Measurements from ENCODE around the gene SKP1.
A peak's percentile ranks its signal among the peaks of the same experiment; 100 is the strongest.

Gene SKP1

GRCh38 chr5:134138416-134139376, 38.1 kb downstream of the SKP1 start:
- H3K4me3 ChIP-seq (ENCODE audit: control insufficient read depth, low read depth, low read length), result no peak overlapping the region
- DNase-seq (ENCODE audit: low read depth), result peak; percentile 58
- TF ChIP-seq CTCF (conservative IDR thresholded peaks at IDR 0.05; ENCODE audit: control insufficient read depth, insufficient read depth, low read depth, low read length), result no peak

GRCh38 chr5:134136771-134137170, 40.0 kb downstream of the SKP1 start:
- no peak overlapping the region for H3K4me3 ChIP-seq (ENCODE audit: control insufficient read depth, low read depth, low read length)
- TF ChIP-seq CTCF (conservative IDR thresholded peaks at IDR 0.05; ENCODE audit: control insufficient read depth, insufficient read depth, low read depth, low read length), result no peak
- DNase-seq (ENCODE audit: low read depth), result no peak

- H3K4me3 ChIP-seq (ENCODE audit: control insufficient read depth, low read depth, low read length), result no peak overlapping the region
- no peak for TF ChIP-seq CTCF (conservative IDR thresholded peaks at IDR 0.05; ENCODE audit: control insufficient read depth, insufficient read depth, low read depth, low read length)
- no peak for DNase-seq (ENCODE audit: low read depth)
Observed at GRCh38 chr5:134136221-134136631, 40.5 kb downstream of the SKP1 start.

GRCh38 chr5:134135091-134135655, 41.6 kb downstream of the SKP1 start:
- H3K4me3 ChIP-seq (ENCODE audit: control insufficient read depth, low read depth, low read length), result no peak overlapping the region
- TF ChIP-seq CTCF (conservative IDR thresholded peaks at IDR 0.05; ENCODE audit: control insufficient read depth, insufficient read depth, low read depth, low read length), result no peak
- no peak for DNase-seq (ENCODE audit: low read depth)

GRCh38 chr5:134133995-134134541, 42.7 kb downstream of the SKP1 start:
- DNase-seq (ENCODE audit: low read depth), result no peak
- TF ChIP-seq CTCF (conservative IDR thresholded peaks at IDR 0.05; ENCODE audit: control insufficient read depth, insufficient read depth, low read depth, low read length), result no peak
- no peak overlapping the region for H3K4me3 ChIP-seq (ENCODE audit: control insufficient read depth, low read depth, low read length)

GRCh38 chr5:134133188-134133994, 43.4 kb downstream of the SKP1 start:
- no peak for TF ChIP-seq CTCF (conservative IDR thresholded peaks at IDR 0.05; ENCODE audit: control insufficient read depth, insufficient read depth, low read depth, low read length)
- DNase-seq (ENCODE audit: low read depth), result no peak
- no peak overlapping the region for H3K4me3 ChIP-seq (ENCODE audit: control insufficient read depth, low read depth, low read length)

Data from fibroblast of mammary gland (primary cell).